GM19372 (cell line): Measurements from ENCODE around the gene KIAA0930.
"Not testable (repeated sequence)": the region's sequence is repeated elsewhere in the genome, so short reads cannot be mapped to it uniquely, and the experiment has no call there.

Source experiments
- ATAC-seq: cut with Tn5 transposase; IDR thresholded peaks from one replicate; pipeline ENCODE4 v1.9.1; 2021; ENCODE audit warnings: mild to moderate bottlenecking, low read depth, moderate library complexity; ENCODE audit not compliant: unreplicated experiment

The KIAA0930 gene

DNA sequence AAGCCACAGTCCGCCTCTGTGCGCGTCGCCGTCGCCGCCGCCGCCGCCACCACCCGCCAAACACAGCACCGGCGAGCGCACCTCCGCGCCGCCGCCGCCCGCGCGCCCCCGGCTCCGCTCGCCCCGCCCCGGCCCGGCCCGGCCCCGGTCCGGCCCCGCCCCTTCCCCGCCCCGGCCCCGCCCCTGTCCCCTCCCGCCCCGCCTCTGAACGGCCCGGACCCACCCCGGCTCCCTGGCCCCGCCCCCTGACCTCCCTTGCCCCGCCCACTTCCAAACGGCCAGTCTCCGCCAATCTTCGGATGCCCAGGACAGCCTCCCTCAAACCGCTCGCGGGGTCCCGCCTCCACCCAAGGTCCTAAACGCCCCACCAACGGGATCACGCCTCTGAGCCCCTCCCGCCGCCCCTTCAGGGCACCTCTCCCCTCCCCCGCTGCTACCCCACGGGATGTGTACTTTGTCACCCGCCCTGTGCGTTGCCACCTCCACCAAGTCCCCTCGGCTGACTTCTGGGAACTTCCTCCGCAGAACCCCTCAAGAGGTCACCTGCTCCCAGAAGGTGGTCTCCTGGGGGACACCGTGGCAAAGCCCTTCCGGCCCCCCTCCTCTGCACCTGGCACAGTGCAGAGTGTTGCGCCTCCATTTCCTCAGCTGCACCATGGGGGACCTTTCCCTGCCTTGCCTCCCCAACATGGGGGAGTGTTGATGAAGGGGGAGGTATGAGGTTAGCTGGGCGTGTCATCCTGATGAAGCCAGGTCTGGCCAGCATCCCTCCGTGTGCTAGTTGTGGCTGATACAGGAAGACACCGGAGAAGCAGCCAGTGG, at the start of gene KIAA0930:
Gene KIAA0930, minus strand, starts transcription at position 85 of the 822 bp plus-strand sequence. CDS start 191 bp downstream, outside the sequence.
- ATAC-seq, result no peak

DNA sequence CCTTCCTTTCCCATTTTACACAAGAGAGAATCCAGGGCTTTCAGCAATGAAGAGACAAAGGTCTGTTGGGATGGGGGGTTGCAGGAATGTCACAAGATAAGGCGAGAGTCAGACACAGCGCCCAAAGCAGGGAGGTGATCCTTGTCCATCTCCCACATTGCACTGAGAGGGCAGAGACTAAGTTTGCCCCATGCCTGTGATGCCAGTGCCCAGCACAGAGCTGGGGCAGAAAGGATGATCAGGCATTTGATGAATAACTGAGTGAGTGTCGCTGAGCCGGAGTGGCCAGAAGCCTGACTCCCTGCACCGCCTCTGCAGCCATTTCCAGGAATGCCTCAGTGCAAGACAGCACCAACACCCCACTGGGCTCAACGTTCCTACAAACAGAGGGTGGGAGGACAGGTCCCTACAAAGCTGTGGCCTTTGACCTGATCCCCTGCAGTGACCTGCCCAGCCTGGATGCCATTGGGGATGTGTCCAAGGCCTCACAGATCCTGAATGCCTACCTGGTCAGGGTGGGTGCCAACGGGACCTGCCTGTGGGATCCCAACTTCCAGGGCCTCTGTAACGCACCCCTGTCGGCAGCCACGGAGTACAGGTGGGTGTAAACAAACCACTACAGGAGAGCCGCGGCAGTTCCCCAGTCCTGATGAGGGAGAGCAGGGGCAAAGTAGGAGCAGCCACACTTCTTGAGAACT, 46.3 kb upstream of the KIAA0930 start:
- no peak for ATAC-seq

DNA sequence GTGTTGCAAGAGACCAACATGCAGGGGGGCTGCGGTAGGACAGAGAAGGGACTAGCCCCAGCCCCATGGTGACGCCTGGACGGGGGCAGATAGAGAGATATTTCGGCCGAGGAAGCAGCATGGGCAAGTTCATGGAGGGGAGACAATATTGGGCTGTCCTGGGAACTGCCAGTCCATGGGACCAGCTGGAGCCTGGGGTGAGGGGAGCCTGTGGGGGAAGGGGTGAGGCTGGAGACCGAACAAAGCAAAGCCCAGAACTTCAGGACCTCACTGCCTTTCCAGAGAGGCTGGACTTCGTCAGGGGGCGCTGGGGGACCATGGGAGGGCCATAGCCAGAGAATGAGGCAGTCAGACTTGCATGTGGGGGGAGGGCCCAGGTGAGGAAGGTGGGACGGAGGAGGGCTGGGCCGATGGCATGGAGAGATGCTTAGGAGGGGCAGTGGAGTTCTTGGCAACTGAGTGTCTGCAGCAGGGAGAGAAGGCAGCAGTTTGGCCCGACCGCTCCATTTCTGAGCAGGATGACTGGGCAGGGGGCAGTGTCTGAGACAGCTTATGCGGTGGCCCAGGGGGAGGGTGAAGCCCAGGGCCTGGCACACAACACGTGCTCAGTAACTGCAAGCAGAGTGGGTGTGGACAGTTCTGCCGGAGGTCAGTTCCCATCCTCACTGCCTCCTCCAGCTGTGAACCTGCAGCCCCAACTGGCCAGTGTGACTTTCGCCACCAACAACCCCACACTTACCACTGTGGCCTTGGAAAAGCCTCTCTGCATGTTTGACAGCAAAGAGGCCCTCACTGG, 44.8 kb upstream of the KIAA0930 start:
- ATAC-seq, result no peak

DNA sequence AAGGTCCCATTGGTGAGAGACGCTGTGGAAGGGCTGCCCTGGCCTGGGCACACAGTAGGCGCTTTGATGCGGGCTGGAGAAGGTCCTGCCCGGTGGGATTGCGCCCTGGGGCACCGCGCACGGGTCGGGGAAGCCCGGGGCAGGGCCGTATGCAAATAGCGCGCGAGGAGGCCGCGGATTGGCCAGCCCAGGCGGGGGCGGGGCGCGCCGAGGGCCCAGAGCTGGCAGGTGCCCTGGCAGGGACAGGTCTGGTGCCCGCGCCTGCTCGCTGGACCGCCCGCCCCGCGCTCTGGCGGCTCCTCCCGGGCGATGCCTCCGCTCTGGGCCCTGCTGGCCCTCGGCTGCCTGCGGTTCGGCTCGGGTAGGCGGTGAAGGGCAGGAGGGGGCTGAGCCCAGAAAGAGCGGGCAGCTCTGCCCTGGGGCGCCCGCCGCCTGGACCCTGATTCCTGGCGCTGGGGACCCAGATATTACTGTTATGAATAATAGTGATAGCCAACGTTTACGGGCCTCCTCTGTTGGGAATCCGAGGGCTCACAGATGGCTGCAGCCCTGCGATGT, 44.1 kb upstream of the KIAA0930 start, which contains the start of gene UPK3A:
Gene UPK3A, plus strand, starts transcription at position 245 of the 558 bp plus-strand sequence. Its CDS starts 65 bp downstream, at position 310.
- no peak for ATAC-seq

DNA sequence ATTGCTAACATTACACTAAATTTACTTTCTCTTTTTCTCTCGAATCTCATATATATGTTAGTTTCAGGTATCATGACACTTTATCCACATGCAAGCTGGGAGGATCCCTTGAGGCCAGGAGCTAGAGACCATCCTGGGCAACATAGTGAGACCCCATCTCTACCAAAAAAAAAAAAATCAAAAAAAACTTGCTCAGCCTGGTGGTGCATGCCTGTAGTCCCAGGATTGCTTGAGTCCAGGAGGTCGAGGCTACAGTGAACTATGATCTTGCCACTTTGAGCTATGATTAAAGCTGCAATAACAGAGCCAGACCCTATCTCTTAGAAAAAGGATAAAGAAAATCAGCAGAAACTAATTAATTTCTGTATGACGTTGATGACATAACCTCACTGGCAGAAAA, 40.3 kb upstream of the KIAA0930 start:
- ATAC-seq, result no peak

DNA sequence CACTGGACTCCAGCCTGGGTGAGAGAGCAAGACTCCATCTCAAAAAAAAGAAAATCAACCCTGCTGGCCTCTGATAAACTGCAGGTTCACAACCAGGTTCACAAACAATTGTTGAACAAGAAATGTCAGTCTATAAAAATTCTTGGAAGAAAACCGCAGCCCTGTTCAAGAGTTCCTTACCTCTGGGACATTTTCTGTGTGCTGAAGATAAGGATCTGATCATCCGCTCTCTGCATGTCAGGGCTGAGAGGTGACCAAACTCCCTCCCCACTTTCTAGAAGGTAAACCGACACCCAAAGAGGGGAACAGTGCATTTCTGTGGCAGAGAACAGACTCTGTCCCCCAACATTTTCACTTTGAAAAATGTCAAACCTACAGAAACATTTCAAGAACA, 39.9 kb upstream of the KIAA0930 start:
- no peak for ATAC-seq

DNA sequence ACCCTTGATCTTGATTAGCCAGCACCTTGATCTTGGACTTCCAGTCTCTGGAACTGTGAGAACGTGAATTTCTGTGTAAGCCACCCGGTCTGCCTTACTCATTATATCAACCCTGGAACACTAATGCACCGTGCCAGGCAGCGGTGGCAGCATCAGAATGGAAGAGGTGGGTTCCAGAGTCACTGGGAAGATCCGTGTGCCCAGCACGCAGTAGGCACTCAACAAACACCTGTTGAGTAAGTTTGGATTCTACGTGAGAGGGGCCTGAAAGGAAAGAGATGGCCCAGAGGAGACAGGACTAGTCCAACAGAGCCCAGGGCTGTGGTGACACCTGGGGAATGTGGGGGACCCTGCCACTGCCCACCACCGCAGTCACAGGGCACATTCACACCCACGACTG, 37.4 kb upstream of the KIAA0930 start:
- ATAC-seq, result no peak

DNA sequence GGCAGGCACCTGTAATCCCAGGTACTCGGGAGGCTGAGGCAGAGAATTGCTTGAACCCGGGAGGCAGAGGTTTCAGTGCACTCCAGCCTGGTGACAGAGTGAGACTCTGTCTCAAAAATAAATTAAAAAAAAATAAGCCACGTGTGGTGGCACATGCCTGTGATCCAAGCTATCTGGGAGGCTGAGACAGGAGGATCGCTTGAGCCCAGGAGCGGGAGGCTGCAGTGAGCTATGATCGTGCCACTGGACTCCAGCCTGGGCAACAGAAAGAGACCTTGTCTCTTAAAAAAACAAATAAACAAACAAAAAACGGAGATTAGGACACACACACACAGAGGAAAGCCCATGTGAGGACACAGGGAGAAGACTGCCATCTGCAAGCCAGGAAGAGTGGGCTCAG, 37.0 kb upstream of the KIAA0930 start:
- not testable (repeated sequence) for ATAC-seq

DNA sequence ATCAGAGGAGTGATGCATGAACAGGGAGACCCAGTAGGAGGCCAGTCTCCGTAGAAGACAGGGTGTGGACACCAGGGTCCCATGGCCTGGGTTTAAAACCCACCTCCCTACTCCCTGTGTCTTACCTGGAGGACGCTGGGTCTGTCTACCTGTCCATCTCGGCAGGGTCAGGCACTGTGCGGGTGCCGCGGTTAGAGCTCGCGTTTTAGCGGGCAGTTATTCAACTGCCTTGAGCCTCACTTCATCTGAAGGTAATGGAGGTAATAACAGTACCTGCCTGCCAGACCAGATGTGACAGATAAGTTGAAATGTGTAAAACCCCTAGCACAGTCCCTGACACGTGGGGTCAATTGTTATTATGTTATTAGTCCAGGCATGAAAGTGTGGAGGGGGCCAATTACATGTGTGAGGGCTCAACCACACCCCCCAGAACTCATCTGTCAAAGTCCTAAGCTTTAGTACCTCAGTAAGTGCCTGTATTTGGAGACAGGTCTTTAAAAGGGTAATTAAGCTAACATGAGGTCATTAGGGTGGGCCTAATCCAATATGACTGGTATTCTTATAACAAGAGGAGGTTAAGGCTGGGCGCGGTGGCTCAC, 35.9 kb upstream of the KIAA0930 start:
- no peak for ATAC-seq

DNA sequence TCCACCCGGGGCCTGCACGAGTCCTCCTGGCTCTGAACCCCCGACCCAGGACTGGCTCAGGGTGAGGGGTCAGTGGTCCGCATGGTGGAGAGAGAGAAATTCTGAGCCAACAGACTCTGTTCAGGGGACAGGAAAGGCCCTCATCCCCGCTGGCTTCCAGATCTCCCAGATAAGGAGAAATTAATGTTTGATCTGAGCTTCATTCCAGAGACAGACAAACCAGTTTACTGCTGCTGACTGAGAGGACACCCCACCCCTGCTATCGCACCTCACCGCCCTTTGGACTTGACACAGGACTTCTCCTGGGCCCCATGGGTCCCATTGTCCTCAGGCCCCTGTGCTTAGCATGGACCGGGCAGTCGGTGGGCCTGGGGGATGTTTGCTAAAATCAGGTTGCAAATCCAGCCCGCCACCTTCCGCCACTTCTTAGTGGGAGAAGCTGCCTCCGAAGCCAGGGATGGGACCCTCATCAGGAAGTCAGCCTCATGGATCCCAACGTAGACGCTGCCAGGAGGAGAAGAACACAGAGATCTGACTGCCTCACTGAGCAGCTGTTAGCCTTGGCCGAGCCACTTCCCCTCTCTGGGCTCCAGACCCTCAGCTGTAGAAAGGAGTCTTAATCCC, 32.9 kb upstream of the KIAA0930 start:
- no peak for ATAC-seq

DNA sequence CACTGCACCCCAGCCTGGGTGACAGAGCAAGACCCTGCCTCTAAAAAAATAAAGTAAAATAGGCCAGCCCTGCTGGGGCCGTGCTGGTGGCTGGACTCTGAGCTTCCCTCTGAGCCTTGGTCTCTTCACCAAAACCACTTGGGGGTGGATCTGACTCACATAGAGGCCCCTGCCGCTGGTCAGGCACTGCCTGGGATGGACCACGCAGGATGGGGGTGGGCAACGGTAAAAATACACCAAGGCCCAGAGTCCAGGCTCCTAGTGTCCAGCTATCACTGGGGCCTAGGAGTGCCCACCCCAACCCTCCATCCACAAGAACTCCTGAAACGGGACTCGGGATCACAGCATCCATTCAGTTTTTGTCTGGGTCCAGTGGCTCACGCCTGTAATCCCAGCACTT, 31.8 kb upstream of the KIAA0930 start:
- no peak for ATAC-seq

DNA sequence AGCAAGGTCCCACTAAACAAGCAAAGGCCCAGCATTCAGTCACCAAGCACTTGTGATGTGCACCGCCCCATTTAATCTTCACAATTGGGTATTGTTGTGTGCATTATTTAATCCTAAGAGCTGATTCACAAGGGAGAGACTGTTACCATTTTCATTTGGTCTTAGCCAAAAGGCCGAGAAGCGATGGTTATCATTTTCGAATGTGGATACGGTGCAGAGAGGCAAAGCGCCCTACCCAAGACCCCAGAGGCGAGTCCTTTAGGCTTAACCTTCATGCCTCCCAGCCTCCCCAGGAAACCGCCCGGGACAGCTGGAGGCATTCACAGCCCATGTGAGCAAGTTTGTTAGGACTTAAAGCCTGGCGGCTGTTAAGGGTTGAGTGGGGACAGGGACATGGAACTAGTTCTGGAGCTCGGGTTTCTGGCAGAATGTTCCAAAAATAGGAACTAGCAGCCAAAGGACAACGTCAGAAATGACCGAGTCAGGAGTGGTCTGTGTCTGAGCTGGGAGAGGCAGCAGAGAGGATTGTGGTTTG, 31.0 kb upstream of the KIAA0930 start:
- ATAC-seq, result no peak

DNA sequence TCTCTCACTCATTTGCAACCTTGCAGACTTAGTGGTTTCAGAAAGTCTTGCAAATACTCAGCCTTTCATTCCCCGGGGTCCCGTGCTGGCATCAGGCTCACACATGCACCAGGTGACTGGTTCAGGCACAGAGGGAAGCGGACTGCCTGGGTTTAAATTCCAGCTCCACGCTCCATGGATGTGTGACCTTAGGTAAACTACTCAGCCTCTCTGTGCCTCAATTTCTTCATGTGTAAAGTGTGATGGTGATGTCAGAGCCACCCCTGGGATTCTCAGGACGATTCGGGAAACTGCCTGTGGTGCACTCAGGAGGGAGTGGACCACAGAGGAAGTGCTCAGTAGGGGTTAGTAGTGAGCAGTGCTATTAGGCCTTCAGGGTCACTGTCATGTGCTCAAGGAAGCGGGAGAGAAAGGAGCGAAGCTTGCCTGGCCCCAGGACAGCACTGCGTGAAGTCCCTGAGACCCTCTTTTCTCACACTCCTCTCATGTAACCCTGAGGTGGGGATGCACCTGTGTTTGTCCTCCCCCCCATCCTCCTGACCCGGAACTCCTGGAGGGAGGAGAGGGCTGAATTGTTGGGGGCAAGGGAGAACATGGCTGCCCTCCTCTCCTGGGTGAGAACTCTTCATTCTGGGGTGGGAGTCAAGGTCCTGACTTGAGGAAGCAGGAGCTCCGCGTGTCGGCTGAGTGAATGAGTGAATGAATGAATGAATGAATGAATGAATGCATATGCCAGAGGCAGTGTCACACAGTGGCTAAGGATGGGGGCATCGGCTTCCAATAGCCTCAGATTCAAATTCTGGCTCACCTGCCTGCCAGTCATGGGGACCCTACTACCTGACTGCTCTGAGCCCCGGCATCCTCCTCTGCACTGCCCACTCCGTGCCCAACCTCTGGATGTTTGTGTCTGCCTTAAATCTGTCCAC, 29.7 kb upstream of the KIAA0930 start:
- no peak for ATAC-seq

DNA sequence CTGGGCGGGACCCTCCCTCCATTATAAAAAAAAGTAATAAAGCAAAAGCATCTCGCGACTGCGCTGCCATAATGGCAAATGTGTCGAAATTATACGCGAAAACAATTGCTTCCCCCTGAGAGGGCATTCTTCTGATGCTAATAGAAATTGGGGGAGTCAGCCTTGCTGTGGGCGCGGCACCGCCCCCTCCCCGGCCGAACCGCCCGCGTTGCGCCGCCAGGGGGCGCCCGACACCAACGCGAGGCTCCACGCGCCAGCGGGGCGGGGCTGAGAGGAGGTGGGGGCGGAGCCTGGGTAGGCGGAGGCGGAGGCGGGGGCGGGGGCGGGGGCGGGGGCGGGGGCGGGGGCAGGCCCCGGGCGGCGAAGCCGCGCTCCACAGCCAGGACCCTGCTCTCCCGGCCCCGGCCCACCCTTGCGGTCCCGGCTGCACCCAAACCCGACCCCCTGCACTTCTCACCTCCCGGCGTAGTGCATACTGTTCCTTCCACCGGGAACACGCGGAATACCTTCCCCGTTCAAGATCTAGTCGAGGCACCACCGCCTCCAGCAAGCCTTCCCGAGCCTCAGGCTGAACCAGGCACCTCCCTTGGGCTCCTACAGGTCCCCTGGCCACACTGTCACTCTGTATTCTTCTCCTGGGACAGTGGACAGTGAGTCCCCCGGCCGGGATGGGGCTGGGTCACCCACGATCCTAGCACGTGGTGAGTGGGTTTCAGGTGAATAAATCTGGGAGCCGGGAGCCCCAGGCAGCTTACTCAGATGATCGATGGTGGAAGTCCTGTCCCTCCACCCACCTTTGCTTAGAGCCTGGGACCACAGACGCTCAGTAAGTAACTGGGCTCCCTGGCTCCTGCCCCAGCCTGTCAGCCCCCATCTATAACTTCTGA, 28.5 kb upstream of the KIAA0930 start:
- ATAC-seq, result peak; percentile 82

DNA sequence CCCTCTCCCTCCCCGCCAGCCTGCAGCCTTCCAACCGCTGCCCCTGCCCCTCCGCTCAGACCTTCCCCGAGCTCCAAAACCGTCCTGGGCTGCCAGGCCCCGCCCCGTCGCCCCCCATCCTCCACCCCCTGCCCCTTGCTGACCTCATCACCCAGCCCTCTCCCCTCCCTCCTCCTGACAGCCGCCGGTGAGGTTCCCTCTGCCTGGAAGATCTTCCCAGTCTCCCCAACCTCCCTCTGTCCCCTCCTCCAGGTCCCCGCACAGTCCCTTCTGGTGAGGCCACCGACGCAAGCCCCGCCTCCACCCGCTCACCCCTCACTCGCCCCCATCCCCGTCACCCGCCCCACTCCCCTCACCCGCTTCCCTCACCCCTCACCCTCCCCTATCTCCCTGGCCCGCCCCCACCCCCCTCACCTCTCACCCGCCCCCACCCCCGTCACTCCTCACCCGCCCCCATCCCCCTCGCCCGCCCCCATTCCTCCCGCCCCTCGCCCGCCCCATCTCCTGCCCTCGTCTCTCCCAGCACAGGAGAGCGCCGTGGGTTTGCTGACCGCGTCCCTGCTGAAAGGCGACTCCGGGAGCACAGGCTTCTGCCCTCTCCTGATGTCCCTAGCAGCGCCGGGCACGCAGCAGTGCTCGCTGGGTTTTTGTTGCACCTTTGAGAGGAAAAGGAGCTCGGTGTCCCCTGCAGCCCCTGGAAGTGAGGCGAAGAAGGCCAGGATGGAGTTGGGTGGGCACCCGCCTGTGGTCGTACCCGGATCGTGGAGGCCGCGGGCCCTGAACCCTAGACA, 27.7 kb upstream of the KIAA0930 start:
- ATAC-seq, result no peak

DNA sequence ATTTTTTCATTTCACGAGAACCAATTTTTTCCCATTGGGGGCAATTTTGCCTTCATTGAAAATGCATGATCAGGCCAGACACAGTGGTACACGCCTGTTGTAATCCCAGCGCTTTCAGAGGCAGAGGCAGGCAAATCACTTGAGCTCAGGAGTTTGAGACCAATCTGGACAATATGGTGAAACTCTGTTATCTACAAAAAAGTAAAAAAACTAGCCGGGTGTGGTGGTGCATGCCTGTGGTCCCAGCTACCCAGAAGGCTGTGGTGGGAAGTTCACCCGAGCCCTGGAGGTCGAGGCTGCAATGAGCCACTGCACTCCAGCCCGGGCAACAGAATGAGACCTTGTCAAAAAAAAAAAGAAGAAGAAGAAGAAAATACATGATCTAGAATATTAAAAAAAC, 24.8 kb upstream of the KIAA0930 start:
- no peak for ATAC-seq
